ENCODE results near the gene PCDH1.

Gene PCDH1

DNA sequence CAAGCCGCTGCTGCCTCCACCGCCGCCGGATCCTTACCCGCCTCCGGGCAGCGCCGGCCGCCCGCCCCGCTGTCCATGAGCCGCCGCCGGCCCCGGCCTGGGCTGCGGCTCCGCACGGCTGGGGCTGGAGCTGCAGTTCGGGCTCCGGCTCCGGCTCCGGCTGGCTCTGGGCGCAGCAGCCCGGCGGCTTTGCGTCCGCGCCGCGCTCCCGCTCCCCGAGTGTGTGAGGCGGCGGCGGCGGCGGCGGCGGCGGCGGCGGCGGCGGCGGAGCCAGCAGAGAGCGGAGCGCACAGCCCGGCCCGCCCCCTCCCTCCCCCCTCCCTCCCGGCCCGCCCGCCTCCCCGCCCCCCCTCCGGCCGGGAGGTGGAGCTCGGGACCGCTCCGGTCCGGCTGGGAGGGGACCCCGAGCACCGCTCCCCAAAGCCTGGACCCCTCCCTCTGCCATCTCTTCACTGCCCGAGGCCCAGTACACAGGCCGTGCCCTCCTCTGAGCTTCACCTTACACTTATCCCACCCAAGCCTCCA, at the start of gene PCDH1:
TSS of gene PCDH1 (minus strand) at position 225 of the 525 bp plus-strand sequence. CDS start at position 77, 148 bp downstream.
- H3K27ac ChIP-seq: peak within 1 kb of the TSS; percentile 80
- no peak for TF ChIP-seq ZFX (IDR thresholded peaks at IDR 0.05; ENCODE audit: borderline replicate concordance)
- no peak for TF ChIP-seq CTCF (IDR thresholded peaks at IDR 0.05)

DNA sequence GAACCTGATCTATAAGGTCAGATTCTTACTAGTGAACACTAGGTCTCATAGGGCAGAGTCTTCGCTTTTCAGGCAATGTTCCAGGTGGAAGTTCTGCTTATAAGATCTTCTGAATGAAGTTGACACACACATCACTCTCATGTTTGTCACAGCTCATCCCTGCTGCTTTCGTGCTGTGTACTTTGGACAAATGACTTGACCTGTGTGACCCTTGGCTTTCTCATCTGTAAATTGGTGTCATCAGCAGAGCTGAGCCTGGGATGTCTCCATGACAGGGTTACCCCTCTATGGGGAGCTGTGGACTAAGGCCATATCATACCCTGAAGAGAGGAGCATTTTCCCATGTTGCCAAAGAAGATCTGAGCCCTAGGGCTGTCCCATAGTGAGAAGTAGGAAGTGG, 48.2 kb upstream of the PCDH1 start:
- TF ChIP-seq ZFX (IDR thresholded peaks at IDR 0.05; ENCODE audit: borderline replicate concordance) (no peak), CTCF (IDR thresholded peaks at IDR 0.05) (no peak)
- no peak overlapping the region for H3K27ac ChIP-seq

DNA sequence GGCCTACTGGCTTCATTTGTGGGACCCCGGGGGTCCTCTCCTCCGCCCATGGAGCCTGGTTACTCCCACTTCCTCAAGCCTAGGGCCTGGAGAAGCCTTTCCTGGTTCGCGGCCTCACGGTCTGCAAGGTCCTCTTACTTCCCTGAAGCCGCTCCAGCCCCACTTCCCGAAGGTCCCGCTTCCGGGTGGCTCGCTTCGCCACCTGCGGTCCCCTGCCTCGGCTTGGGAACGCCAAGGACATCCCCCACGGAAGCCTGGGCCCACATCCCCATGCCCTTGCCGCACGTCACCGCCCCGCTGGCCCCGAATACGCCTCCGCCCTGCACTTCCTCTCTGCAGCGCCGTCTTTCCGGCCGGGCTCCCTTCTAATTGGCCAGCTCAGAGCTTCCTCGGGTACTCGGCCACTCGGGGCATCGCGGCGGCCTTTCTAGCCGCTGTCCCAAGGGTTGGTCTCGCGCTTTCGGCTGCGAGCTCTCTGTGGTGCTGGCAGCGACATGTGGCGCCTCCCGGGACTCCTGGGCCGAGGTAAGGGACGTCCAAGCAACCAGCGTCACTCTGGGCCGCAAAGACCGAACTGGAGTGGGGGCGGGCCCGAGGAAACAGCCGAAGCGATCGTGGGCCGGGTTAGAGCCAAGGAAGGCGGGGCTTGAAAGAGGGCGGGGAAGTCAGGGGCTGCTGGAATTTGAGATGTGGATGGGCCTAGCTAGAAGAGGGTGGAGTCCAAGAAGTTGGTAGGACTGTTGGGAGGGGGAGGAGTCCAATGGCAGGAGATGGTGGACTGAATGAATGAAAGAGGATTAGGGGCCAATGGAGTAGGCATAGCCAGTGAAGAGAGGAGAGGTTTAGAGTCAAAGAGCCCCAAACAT, 45.5 kb upstream of the PCDH1 start, which contains the start of gene DELE1:
TSS of gene DELE1 (plus strand) at position 424 of the 866 bp plus-strand sequence. CDS start at position 495, 71 bp downstream.
- no peak for TF ChIP-seq CTCF (IDR thresholded peaks at IDR 0.05)
- peak within 1 kb of the TSS; percentile 93 for H3K27ac ChIP-seq

DNA sequence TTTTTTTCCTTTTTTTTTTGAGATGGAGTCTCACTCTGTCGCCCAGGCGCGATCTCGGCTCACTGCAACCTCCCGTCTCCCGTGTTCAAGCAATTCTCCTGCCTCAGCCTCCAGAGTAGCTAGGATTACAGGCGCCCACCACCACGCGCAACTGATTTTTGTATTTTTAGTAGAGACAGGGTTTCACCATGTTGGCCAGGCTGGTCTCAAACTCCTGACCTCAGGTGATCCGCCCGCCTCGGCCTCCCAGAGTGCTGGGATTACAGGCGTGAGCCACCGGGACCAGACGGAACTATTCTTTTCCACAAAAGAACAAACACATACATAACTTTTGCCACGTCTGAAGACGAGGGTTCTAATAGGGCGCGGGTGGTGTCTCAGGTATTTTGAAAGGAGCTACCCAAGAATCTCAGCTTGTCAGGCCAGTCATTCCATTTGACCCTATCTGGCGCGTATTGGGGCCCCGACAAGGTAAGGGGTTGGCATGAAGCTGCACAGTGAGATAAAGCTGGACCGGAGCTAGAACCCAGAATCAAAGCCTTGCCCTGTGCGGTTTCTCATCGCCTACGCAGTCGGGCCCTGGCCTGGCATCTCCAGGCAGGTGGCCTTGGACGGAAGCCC, 44.7 kb upstream of the PCDH1 start:
- H3K27ac ChIP-seq: peak overlapping the region; percentile 93

- H3K27ac ChIP-seq: no peak overlapping the region
These were observed 42.6 kb upstream of the PCDH1 start for GRCh38 chr5:141920771-141921170.

DNA sequence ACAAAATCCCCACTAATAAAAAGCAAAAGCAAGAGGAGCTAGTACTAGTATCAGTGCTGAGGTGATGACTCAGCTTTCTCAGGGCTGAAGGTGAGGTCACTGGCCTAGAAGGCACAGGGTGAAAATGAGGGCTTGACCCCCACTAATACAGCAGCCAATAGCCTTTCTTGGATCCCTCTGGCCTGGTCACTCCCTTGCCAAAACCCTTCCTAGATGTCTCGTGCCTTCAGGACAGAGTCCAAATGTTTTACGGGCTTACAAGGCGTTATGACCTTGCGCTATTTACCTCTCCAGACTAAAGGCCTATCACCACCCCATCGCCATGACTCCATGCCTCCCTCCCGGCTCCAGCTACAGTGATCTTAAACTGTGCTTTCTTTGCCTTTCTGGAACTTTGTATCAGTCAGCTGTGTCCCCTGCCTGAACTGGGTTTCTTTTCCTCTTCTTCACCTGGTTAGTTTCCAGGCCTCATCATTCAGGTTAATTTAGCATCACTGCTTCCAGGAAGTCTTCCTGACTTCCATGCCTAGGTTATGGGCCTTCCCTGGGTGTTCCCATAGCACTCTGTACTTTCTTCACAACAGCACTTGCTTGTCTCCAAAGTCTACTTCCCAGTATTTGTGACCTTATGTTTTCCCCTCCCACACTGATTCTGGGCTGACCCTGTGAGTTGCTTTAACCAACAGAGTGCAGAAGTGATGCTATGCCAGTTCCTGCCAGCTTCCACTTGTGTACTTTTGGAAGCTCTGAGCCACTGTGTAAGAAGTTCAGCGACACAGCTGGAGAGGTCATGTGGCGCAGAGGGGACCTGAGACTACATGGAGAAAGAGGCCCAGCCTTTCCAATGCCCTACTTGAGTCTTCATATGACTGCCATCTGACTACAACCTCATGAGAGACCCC, 41.3 kb upstream of the PCDH1 start:
- H3K27ac ChIP-seq: no peak overlapping the region
- TF ChIP-seq ZFX (IDR thresholded peaks at IDR 0.05; ENCODE audit: borderline replicate concordance) (no peak), CTCF (IDR thresholded peaks at IDR 0.05) (no peak)

More at GRCh38 chr5:141920771-141921170, 42.6 kb upstream of the PCDH1 start:
- TF ChIP-seq CTCF (IDR thresholded peaks at IDR 0.05) (no peak), ZFX (IDR thresholded peaks at IDR 0.05; ENCODE audit: borderline replicate concordance) (no peak)

DNA sequence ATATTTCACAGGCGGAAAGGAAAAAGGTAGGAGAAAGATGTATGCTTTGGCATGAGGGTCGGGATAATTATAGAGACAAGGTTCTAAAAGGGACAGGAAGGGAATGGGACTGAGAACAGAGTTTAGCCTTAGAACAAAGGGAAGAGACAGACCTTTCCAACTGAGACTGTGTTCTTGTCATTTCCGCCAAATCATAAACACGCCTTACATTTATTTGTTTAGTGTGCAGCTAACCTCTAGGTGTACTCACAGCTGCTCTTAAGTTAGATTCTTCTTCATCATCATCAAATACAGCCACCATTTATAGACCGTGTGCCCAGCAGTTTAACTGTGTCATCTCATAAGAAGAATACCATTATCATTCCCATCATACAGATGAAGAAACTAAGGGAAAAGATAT, 39.5 kb upstream of the PCDH1 start:
- TF ChIP-seq CTCF (IDR thresholded peaks at IDR 0.05): no peak
- TF ChIP-seq ZFX (IDR thresholded peaks at IDR 0.05; ENCODE audit: borderline replicate concordance): no peak

More for the DNA sequence above, 39.5 kb upstream of the PCDH1 start:
- H3K27ac ChIP-seq: no peak overlapping the region

Measured in 22Rv1 (cell line).